WTC11 (cell line): ENCODE measurements around the gene ARHGEF18. TPM values are rescaled to one million over a fixed set of nuclear protein-coding genes. Genes with fewer than 3 reads are reported as not detected.
A peak's percentile ranks its signal among the peaks of the same experiment; 100 is the strongest.

Experiments used
- ATAC-seq: fragments of 200-7000 bp; cut with Tn5 transposase; 2 replicates; pipeline ENCODE4 v1.10.0; 2021; ENCODE audit warnings: mild to moderate bottlenecking, moderate library complexity
- CTCF ChIA-PET: fragments of 300-600 bp; sonication (Branson Sonifier 250); formaldehyde crosslinking; loops from one replicate; lab custom pipeline; 2021; ENCODE audit warnings: antibody characterized with exemption; lab: Charles Lee
- POLR2A ChIA-PET: fragments of 350-600 bp; sonication (Branson Sonifier 250); formaldehyde crosslinking; loops from one replicate; lab custom pipeline; 2021; ENCODE audit warnings: antibody characterized with exemption; lab: Charles Lee
- DNase-seq: peaks from one replicate; pipeline ENCODE4 v3.0.0; 2021; ENCODE audit warnings: low spot score
- H3K27ac Mint-ChIP-seq: 2 replicates; pipeline ENCODE4 v1.8.0; 2021; ENCODE audit warnings: mixed read lengths
- H3K27me3 Mint-ChIP-seq: 2 replicates; pipeline ENCODE4 v1.8.0; 2021; ENCODE audit warnings: low read depth, mild to moderate bottlenecking, moderate library complexity, mixed read lengths
- H3K36me3 Mint-ChIP-seq: 2 replicates; pipeline ENCODE4 v1.8.0; 2021; ENCODE audit warnings: mixed read lengths
- H3K4me1 Mint-ChIP-seq: 2 replicates; pipeline ENCODE4 v1.8.0; 2022; ENCODE audit warnings: mixed read lengths
- H3K4me3 Mint-ChIP-seq: 2 replicates; pipeline ENCODE4 v1.8.0; 2021; ENCODE audit warnings: mild to moderate bottlenecking, moderate library complexity, mixed read lengths
- H3K9me3 Mint-ChIP-seq: 2 replicates; pipeline ENCODE4 v1.8.0; 2021; ENCODE audit warnings: mixed read lengths
- CREM ChIP-seq: sonication (generic); formaldehyde crosslinking; IDR thresholded peaks from 2 replicates; pipeline ENCODE4 v1.8.1; 2022; ENCODE audit warnings: mild to moderate bottlenecking, missing genetic modification reagents, moderate library complexity
- FOXK1 ChIP-seq: sonication (generic); formaldehyde crosslinking; IDR thresholded peaks from 2 replicates; pipeline ENCODE4 v1.8.0; 2022; ENCODE audit warnings: mild to moderate bottlenecking, moderate library complexity, missing genetic modification reagents
- GRHL2 ChIP-seq: fragments of 250-450 bp; sonication (Bioruptor Pico); IDR thresholded peaks from 2 replicates; pipeline ENCODE4 v1.8.0; 2022; ENCODE audit warnings: mild to moderate bottlenecking, moderate library complexity; ENCODE audit not compliant: insufficient replicate concordance, severe bottlenecking
- HMGA2 ChIP-seq: fragments of 250-450 bp; sonication (Bioruptor Pico); IDR thresholded peaks from 2 replicates; pipeline ENCODE4 v1.4.0; 2021; ENCODE audit warnings: mild to moderate bottlenecking, moderate library complexity
- MXD4 ChIP-seq: fragments of 250-450 bp; sonication (Bioruptor Pico); IDR thresholded peaks from 2 replicates; pipeline ENCODE4 v1.8.0; 2021; ENCODE audit warnings: mild to moderate bottlenecking, moderate library complexity, borderline replicate concordance
- NR2C2 ChIP-seq: sonication (generic); formaldehyde crosslinking; IDR thresholded peaks from 2 replicates; pipeline ENCODE4 v1.8.0; 2022; ENCODE audit warnings: mild to moderate bottlenecking, missing genetic modification reagents
- SMAD4 ChIP-seq: sonication (generic); formaldehyde crosslinking; IDR thresholded peaks from 2 replicates; pipeline ENCODE4 v1.8.0; 2022; ENCODE audit warnings: mild to moderate bottlenecking, missing genetic modification reagents
- ZNF121 ChIP-seq: sonication (generic); formaldehyde crosslinking; IDR thresholded peaks from 2 replicates; pipeline ENCODE4 v1.8.0; 2023; ENCODE audit warnings: missing genetic modification reagents
- ZNF263 ChIP-seq: sonication (generic); formaldehyde crosslinking; IDR thresholded peaks from 2 replicates; pipeline ENCODE4 v1.8.1; 2022; ENCODE audit warnings: low read depth, mild to moderate bottlenecking, moderate library complexity, missing genetic modification reagents
- ZNF423 ChIP-seq: fragments of 250-450 bp; sonication (Bioruptor Pico); IDR thresholded peaks from 2 replicates; pipeline ENCODE4 v2.1.2; 2022; ENCODE audit warnings: mild to moderate bottlenecking, moderate library complexity
- total RNA-seq: library from RNA; stranded (reverse); gene quantifications from 3 replicates; pipeline ENCODE4 v1.2.3, GENCODE V29; 2021
- TF ChIP-seq, protein P1 (sequence below): sonication (generic); formaldehyde crosslinking; conservative IDR thresholded peaks from 2 replicates; pipeline ENCODE4 v1.8.1; 2023; ENCODE audit warnings: mild to moderate bottlenecking, low read depth, missing genetic modification reagents, moderate library complexity
- TF ChIP-seq, protein P2 (sequence below): sonication (generic); formaldehyde crosslinking; IDR thresholded peaks from 2 replicates; pipeline ENCODE4 v1.8.0; 2022; ENCODE audit warnings: mild to moderate bottlenecking, missing genetic modification reagents
- TF ChIP-seq, protein P3 (sequence below): sonication (generic); formaldehyde crosslinking; IDR thresholded peaks from 2 replicates; pipeline ENCODE4 v1.8.0; 2022; ENCODE audit warnings: mild to moderate bottlenecking, missing genetic modification reagents
- TF ChIP-seq, protein P4 (sequence below): sonication (generic); formaldehyde crosslinking; IDR thresholded peaks from 2 replicates; pipeline ENCODE4 v1.8.1; 2023; ENCODE audit warnings: mild to moderate bottlenecking, missing genetic modification reagents, borderline replicate concordance
- TF ChIP-seq, protein P5 (sequence below): sonication (generic); formaldehyde crosslinking; IDR thresholded peaks from 2 replicates; pipeline ENCODE4 v1.8.1; 2023; ENCODE audit warnings: mild to moderate bottlenecking, moderate library complexity, missing genetic modification reagents

Gene ARHGEF18
- total RNA-seq, 1 experiment from 2014 or later, result 56.1 TPM

DNA sequence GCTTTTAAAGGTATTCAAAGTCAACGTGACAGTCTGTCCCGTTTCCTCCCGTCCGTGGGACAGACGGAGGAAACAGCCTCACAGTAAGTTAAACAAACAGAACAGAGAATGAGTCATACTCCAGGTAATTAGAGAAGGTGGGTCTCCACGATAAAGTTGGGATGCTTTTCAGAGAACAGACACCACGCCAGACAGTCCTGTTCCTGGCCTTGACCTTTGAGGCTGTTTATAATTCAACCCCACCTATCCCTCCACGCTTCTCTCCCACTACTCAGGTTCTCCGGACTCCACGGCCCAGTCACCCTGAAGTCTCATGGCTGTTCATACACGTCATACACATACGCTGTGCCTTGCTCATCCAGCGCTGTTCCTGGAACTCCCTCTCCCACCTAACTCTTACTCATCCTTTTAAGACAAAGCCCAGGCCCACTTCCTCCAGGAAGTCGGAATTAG lies 42.5 kb downstream of the ARHGEF18 start:
- H3K36me3 Mint-ChIP-seq, result no peaks in the 10 kb centered on the region
- ATAC-seq (no peak), DNase-seq (no peak)
- TF ChIP-seq SMAD4 (no peak), NR2C2 (CRISPR knock-in tag) (no peak)
- H3K9me3 Mint-ChIP-seq, result no peaks in the 10 kb centered on the region
- peak overlapping the region; percentile 44; the same call in 1 of the 2 replicates for H3K27ac Mint-ChIP-seq
- peaks cover 15% of the 10 kb centered on the region for H3K4me1 Mint-ChIP-seq
- H3K4me3 Mint-ChIP-seq, result no peak overlapping the region
- ChIA-PET CTCF (no interaction called here), POLR2A (no interaction called here)
- peaks cover 2% of the 10 kb centered on the region; the same call in 1 of the 2 replicates for H3K27me3 Mint-ChIP-seq

DNA sequence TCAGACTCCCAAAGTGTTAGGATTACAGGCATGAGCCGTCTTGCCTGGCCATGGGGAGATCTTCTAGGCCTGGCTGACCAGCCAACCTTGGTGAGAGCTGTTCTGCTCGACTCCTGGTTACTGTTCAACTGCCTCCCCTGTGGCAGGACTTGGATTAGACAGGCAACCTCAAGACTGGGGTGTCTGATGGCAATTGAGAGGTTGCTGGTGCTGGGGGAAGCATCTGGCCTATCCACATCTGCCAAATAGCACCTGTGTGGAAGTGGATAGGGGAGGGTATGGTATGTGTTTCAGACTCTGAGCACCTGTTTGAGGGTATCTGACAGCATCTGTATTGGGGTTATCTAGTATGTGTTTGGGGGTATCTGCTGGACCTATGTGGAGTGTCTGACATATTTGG lies 44.7 kb downstream of the ARHGEF18 start:
- ChIA-PET POLR2A (no interaction called here), CTCF (no interaction called here)
- DNase-seq (no peak), ATAC-seq (no peak)
- Mint-ChIP-seq H3K27ac (no peak overlapping the region), H3K4me1 (peaks cover 13% of the 10 kb centered on the region), H3K4me3 (peak overlapping the region; percentile 86), H3K36me3 (no peaks in the 10 kb centered on the region), H3K9me3 (no peaks in the 10 kb centered on the region), H3K27me3 (no peaks in the 10 kb centered on the region; the same call in 1 of the 2 replicates)
- no peak for TF ChIP-seq HMGA2 (CRISPR knock-in tag)
- TF ChIP-seq GRHL2, result no peak
- TF ChIP-seq MXD4 (CRISPR knock-in tag), result no peak
- TF ChIP-seq ZNF263 (CRISPR knock-in tag), result no peak

DNA sequence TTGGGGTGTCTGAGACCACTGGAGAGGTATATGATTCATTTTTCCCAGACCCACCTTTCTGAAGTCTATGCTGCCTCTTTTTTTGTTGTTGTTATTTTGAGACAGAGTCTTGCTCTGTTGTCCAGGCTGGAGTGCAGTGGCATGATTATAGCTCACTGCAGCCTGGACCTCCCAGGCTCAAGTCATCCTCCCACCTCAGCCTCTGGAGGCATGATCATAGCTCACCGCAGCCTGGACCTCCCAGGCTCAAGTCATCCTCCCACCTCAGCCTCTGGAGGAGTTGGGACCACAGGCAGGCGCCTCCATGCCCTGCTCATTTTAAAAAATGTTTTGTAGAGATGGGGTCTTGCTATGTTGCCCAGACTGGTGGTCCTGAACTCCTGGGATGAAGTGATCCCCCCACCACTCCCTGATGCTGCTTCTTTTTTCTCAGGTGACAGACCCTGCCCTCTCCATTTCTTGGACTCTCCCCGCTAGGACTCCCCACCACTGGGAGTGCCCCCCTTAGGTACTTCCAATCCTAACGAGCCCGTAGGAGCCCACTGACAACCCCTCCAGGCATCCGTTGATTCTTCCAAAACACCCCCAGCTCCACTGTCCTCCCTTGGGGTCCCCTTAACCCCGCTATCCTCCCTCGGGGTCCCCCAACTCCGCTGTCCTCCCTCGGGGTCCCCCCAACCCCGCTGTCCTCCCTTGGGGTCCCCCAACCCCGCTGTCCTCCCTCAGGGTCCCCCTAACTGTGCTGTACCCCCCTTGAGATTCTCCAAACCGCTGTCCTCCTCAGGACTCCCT lies 45.4 kb downstream of the ARHGEF18 start:
- TF ChIP-seq, protein P1, sequence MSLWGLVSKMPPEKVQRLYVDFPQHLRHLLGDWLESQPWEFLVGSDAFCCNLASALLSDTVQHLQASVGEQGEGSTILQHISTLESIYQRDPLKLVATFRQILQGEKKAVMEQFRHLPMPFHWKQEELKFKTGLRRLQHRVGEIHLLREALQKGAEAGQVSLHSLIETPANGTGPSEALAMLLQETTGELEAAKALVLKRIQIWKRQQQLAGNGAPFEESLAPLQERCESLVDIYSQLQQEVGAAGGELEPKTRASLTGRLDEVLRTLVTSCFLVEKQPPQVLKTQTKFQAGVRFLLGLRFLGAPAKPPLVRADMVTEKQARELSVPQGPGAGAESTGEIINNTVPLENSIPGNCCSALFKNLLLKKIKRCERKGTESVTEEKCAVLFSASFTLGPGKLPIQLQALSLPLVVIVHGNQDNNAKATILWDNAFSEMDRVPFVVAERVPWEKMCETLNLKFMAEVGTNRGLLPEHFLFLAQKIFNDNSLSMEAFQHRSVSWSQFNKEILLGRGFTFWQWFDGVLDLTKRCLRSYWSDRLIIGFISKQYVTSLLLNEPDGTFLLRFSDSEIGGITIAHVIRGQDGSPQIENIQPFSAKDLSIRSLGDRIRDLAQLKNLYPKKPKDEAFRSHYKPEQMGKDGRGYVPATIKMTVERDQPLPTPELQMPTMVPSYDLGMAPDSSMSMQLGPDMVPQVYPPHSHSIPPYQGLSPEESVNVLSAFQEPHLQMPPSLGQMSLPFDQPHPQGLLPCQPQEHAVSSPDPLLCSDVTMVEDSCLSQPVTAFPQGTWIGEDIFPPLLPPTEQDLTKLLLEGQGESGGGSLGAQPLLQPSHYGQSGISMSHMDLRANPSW (CRISPR knock-in tag), result no peak
- peak; percentile 82 for TF ChIP-seq ZNF121 (CRISPR knock-in tag)
- ChIA-PET CTCF (interaction anchor here (0.9 to 3.7 kb wide), 7 partner anchors 8 to 292 kb away, joined by 3 to 12 read pairs (median 4); partner anchors contain the start of gene TRAPPC5), POLR2A (no interaction called here)
- Mint-ChIP-seq H3K36me3 (no peaks in the 10 kb centered on the region), H3K27me3 (no peaks in the 10 kb centered on the region; the same call in 1 of the 2 replicates), H3K27ac (no peak overlapping the region), H3K9me3 (no peaks in the 10 kb centered on the region), H3K4me3 (peak overlapping the region; percentile 86), H3K4me1 (peaks cover 19% of the 10 kb centered on the region)
- ATAC-seq (no peak), DNase-seq (no peak)

DNA sequence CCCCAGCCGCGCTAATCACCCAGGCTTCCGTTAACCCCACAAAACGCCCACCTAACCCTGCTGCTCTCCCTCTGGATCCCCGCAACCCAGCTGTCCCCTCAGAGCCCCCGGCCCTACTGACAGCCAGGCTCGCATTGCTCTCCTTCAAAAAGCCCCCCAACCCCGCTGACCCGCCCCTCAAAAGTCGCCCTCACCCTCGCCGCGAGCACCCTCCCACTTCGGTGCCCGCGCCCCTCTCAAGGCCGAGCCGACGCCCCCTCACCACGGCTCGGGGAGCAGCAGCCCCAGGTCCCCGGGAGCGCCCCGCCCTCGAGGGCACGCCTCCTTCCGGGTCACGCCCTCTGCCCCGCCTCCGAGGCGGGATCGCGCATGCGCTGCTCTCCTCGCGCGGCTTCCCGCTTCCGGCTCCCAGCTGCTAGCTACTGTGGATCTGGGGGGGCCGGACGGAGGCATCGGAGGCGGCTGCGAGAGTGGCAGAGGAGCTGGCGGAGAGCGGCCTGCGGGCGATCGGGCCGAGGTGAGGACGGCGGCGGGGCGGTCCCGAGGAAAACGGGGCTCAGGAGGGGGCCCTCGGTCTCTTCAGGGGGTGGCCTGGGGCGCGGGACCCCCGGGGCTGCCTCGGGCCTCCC lies 46.1 kb downstream of the ARHGEF18 start:
- H3K4me1 Mint-ChIP-seq, result peaks cover 23% of the 10 kb centered on the region
- ChIA-PET CTCF (interaction anchor here (0.6 to 3.7 kb wide), 9 partner anchors 8 to 293 kb away, joined by 3 to 12 read pairs (median 4); partner anchors contain the start of gene TRAPPC5), POLR2A (interaction anchor here (0.5 kb wide), 1 partner anchor 52 kb away, joined by 6 read pairs; no protein-coding TSS in a partner anchor)
- H3K27me3 Mint-ChIP-seq, result no peaks in the 10 kb centered on the region; the same call in 1 of the 2 replicates
- DNase-seq, result peak; percentile 91
- no peaks in the 10 kb centered on the region for H3K9me3 Mint-ChIP-seq
- peak overlapping the region; percentile 86 for H3K4me3 Mint-ChIP-seq
- no peak overlapping the region for H3K27ac Mint-ChIP-seq
- peak; percentile 83 for ATAC-seq
- no peaks in the 10 kb centered on the region for H3K36me3 Mint-ChIP-seq
- TF ChIP-seq, protein P2, sequence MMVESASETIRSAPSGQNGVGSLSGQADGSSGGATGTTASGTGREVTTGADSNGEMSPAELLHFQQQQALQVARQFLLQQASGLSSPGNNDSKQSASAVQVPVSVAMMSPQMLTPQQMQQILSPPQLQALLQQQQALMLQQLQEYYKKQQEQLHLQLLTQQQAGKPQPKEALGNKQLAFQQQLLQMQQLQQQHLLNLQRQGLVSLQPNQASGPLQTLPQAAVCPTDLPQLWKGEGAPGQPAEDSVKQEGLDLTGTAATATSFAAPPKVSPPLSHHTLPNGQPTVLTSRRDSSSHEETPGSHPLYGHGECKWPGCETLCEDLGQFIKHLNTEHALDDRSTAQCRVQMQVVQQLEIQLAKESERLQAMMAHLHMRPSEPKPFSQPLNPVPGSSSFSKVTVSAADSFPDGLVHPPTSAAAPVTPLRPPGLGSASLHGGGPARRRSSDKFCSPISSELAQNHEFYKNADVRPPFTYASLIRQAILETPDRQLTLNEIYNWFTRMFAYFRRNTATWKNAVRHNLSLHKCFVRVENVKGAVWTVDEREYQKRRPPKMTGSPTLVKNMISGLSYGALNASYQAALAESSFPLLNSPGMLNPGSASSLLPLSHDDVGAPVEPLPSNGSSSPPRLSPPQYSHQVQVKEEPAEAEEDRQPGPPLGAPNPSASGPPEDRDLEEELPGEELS (CRISPR knock-in tag), result peak; percentile 59; the same call in 1 of the 2 replicates
- TF ChIP-seq FOXK1 (CRISPR knock-in tag) (peak; percentile 59; the same call in 1 of the 2 replicates), HMGA2 (CRISPR knock-in tag) (no peak), CREM (CRISPR knock-in tag) (0 out of 2 replicates have a peak, but pooled peaks have one; percentile 18), ZNF423 (CRISPR knock-in tag) (0 out of 2 replicates have a peak, but pooled peaks have one; percentile 16)
- TF ChIP-seq, protein P3, sequence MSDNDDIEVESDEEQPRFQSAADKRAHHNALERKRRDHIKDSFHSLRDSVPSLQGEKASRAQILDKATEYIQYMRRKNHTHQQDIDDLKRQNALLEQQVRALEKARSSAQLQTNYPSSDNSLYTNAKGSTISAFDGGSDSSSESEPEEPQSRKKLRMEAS (CRISPR knock-in tag), result 0 out of 2 replicates have a peak, but pooled peaks have one; percentile 38
- TF ChIP-seq, protein P4, sequence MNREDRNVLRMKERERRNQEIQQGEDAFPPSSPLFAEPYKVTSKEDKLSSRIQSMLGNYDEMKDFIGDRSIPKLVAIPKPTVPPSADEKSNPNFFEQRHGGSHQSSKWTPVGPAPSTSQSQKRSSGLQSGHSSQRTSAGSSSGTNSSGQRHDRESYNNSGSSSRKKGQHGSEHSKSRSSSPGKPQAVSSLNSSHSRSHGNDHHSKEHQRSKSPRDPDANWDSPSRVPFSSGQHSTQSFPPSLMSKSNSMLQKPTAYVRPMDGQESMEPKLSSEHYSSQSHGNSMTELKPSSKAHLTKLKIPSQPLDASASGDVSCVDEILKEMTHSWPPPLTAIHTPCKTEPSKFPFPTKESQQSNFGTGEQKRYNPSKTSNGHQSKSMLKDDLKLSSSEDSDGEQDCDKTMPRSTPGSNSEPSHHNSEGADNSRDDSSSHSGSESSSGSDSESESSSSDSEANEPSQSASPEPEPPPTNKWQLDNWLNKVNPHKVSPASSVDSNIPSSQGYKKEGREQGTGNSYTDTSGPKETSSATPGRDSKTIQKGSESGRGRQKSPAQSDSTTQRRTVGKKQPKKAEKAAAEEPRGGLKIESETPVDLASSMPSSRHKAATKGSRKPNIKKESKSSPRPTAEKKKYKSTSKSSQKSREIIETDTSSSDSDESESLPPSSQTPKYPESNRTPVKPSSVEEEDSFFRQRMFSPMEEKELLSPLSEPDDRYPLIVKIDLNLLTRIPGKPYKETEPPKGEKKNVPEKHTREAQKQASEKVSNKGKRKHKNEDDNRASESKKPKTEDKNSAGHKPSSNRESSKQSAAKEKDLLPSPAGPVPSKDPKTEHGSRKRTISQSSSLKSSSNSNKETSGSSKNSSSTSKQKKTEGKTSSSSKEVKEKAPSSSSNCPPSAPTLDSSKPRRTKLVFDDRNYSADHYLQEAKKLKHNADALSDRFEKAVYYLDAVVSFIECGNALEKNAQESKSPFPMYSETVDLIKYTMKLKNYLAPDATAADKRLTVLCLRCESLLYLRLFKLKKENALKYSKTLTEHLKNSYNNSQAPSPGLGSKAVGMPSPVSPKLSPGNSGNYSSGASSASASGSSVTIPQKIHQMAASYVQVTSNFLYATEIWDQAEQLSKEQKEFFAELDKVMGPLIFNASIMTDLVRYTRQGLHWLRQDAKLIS, result no peak
- TF ChIP-seq, protein P5, sequence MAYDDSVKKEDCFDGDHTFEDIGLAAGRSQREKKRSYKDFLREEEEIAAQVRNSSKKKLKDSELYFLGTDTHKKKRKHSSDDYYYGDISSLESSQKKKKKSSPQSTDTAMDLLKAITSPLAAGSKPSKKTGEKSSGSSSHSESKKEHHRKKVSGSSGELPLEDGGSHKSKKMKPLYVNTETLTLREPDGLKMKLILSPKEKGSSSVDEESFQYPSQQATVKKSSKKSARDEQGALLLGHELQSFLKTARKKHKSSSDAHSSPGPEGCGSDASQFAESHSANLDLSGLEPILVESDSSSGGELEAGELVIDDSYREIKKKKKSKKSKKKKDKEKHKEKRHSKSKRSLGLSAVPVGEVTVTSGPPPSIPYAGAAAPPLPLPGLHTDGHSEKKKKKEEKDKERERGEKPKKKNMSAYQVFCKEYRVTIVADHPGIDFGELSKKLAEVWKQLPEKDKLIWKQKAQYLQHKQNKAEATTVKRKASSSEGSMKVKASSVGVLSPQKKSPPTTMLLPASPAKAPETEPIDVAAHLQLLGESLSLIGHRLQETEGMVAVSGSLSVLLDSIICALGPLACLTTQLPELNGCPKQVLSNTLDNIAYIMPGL (CRISPR knock-in tag), result peak; percentile 64; the same call in 1 of the 2 replicates
